ENCODE results near the gene ZNF230. TPM values are rescaled to one million over a fixed set of nuclear protein-coding genes. Genes with fewer than 3 reads are reported as not detected.

The ZNF230 gene
- total RNA-seq, 1 experiment from 2014 or later, result 1.0 TPM

DNA sequence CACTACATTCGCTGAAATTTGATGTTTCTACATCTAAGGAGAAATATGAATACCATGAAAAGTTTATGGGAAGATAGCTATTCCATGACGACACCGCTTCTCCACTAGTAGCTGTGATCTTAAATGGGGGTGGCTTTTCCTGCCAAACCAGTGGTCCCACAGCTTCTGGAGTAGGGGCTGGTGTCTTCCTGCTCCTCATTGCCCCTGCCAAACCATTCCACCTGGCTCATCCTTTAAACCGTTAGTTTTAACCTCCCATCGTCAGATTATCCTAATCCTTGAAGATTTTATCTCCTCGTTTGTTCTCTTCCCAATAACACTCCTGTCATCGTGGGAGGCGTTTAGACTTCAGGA, 568 bp upstream of the ZNF230 start:
- Histone ChIP-seq H3K4me2 (ENCODE audit: low read length) (peak overlapping the region; percentile 86), H3K9me3 (ENCODE audit: low read length) (no peaks in the 10 kb centered on the region), H3K9me2 (replicated peaks; ENCODE audit: low read length) (no peaks in the 10 kb centered on the region), H3K79me2 (ENCODE audit: low read length) (peaks cover 6% of the 10 kb centered on the region), H3F3A (ENCODE audit: low read length, unreplicated experiment) (no peaks in the 10 kb centered on the region), H4K20me1 (ENCODE audit: low read length) (no peaks in the 10 kb centered on the region), H3K9ac (ENCODE audit: low read length) (peak overlapping the region; percentile 62), H3K27ac (ENCODE audit: low read length) (no peak overlapping the region), H3K4me1 (ENCODE audit: insufficient read depth, low read length) (no peaks in the 10 kb centered on the region), H3K36me3 (ENCODE audit: low read depth, low read length) (peaks cover 11% of the 10 kb centered on the region; the same call in 1 of the 2 replicates), H3K27me3 (ENCODE audit: low read length) (no peaks in the 10 kb centered on the region), H3K4me3 (ENCODE audit: low read length) (peak overlapping the region; percentile 81), H2AFZ (ENCODE audit: low read length) (peak overlapping the region; percentile 99)
- BruUV-seq (replicated peaks), result TSS peak; percentile 94
- DNase-seq (no peak), ATAC-seq (no peak)
- TF ChIP-seq, protein P1, sequence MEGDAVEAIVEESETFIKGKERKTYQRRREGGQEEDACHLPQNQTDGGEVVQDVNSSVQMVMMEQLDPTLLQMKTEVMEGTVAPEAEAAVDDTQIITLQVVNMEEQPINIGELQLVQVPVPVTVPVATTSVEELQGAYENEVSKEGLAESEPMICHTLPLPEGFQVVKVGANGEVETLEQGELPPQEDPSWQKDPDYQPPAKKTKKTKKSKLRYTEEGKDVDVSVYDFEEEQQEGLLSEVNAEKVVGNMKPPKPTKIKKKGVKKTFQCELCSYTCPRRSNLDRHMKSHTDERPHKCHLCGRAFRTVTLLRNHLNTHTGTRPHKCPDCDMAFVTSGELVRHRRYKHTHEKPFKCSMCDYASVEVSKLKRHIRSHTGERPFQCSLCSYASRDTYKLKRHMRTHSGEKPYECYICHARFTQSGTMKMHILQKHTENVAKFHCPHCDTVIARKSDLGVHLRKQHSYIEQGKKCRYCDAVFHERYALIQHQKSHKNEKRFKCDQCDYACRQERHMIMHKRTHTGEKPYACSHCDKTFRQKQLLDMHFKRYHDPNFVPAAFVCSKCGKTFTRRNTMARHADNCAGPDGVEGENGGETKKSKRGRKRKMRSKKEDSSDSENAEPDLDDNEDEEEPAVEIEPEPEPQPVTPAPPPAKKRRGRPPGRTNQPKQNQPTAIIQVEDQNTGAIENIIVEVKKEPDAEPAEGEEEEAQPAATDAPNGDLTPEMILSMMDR (conservative IDR thresholded peaks at IDR 0.05; ENCODE audit: low read depth, low read length), result no peak
- no peak for TF ChIP-seq EZH2phosphoT487 (IDR thresholded peaks at IDR 0.05; ENCODE audit: borderline replicate concordance, low read length)
- TF ChIP-seq EZH2 (IDR thresholded peaks at IDR 0.05; ENCODE audit: low read length, unreplicated experiment), result no peak
- intact Hi-C loops (cut with micrococcal nuclease), result loop anchor here (1.0 to 2.0 kb wide), 4 partner anchors 17 to 111 kb away; partner anchors contain the start of genes ZNF155, ZNF224, ZNF225 and ZNF284
- CTCF ChIA-PET, result no interaction called here
- POLR2A ChIA-PET (ENCODE audit: unreplicated experiment), result no interaction called here

DNA sequence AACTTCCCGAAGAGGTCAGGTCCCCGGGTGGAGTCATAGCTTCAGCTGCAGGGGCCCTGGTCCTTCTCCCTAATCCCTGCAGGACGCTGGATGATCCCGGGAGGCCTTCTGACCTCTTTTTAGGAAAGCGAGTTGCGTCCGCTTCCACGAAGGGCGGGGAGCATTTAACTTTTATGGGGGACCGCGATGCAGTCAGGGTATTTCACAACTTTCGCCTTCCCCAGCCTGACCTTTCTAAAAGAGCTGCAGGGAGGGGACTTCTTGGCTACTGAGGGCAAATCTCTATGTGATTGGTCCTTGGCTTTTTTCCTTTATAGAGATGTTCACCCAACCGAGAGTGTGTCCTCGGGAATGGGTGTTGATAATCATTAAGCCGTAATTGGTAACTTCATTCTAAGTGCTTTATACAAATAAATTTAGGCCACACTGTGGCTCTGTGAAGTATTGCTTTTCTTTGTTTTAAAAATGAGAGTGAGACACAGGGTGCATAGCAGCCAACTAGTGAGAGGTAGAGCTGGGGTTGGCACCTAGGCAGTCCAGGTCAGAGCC, 778 bp downstream of the ZNF230 start:
- Histone ChIP-seq H3K27me3 (ENCODE audit: low read length) (no peaks in the 10 kb centered on the region), H3K79me2 (ENCODE audit: low read length) (peaks cover 6% of the 10 kb centered on the region), H3K9ac (ENCODE audit: low read length) (peak overlapping the region; percentile 62), H4K20me1 (ENCODE audit: low read length) (no peaks in the 10 kb centered on the region), H3K27ac (ENCODE audit: low read length) (no peak overlapping the region), H3K4me1 (ENCODE audit: insufficient read depth, low read length) (no peaks in the 10 kb centered on the region), H2AFZ (ENCODE audit: low read length) (peak overlapping the region; percentile 99), H3K9me2 (replicated peaks; ENCODE audit: low read length) (no peaks in the 10 kb centered on the region), H3K4me3 (ENCODE audit: low read length) (peak overlapping the region; percentile 81), H3K4me2 (ENCODE audit: low read length) (peak overlapping the region; percentile 86), H3F3A (ENCODE audit: low read length, unreplicated experiment) (no peaks in the 10 kb centered on the region), H3K36me3 (ENCODE audit: low read depth, low read length) (peaks cover 24% of the 10 kb centered on the region), H3K9me3 (ENCODE audit: low read length) (no peaks in the 10 kb centered on the region)
- no peak for TF ChIP-seq EZH2phosphoT487 (IDR thresholded peaks at IDR 0.05; ENCODE audit: borderline replicate concordance, low read length)
- TF ChIP-seq, protein P1 (conservative IDR thresholded peaks at IDR 0.05; ENCODE audit: low read depth, low read length), result no peak
- no peak for TF ChIP-seq EZH2 (IDR thresholded peaks at IDR 0.05; ENCODE audit: low read length, unreplicated experiment)
- POLR2A ChIA-PET (ENCODE audit: unreplicated experiment), result no interaction called here
- DNase-seq, result no peak
- BruUV-seq (replicated peaks), result no TSS peak
- CTCF ChIA-PET, result interaction anchor here (0.6 to 1.0 kb wide), 3 partner anchors 92 to 953 kb away, joined by 3 to 4 read pairs (median 3); no protein-coding TSS in a partner anchor
- peak; percentile 26 for ATAC-seq
- intact Hi-C loops (cut with micrococcal nuclease), result loop anchor here (2.0 kb wide), 2 partner anchors 19 to 69 kb away; partner anchors contain the start of genes ZNF155 and ZNF284

DNA sequence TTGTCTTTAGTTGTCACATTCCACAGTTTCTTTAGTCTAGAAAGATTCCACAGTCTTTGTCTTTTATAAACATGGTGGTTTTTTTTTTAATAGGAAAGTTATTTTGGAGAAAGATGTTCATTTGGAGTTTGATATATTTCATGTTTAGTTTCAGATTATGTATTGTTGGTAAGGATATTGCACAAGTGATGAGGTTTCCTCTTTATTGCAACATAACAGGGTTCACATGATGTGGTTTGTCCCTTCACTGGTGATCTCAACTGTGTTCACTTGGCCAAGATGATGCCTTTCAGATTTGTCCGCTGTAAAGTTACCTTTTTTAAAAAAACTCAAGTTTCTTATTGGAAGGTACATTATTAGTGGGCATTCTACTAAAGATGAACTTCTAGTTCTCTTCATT, 3.2 kb downstream of the ZNF230 start:
- H3K9ac ChIP-seq (ENCODE audit: low read length), result no peak overlapping the region
- no peaks in the 10 kb centered on the region for H3F3A ChIP-seq (ENCODE audit: low read length, unreplicated experiment)
- peaks cover 17% of the 10 kb centered on the region; the same call in 1 of the 2 replicates for H3K9me3 ChIP-seq (ENCODE audit: low read length)
- no peaks in the 10 kb centered on the region for H3K27me3 ChIP-seq (ENCODE audit: low read length)
- ChIA-PET POLR2A (ENCODE audit: unreplicated experiment) (no interaction called here), CTCF (no interaction called here)
- no peaks in the 10 kb centered on the region for H3K4me1 ChIP-seq (ENCODE audit: insufficient read depth, low read length)
- no peak for DNase-seq
- no peaks in the 10 kb centered on the region for H3K9me2 ChIP-seq (replicated peaks; ENCODE audit: low read length)
- BruUV-seq (replicated peaks), result no TSS peak
- TF ChIP-seq EZH2phosphoT487 (IDR thresholded peaks at IDR 0.05; ENCODE audit: borderline replicate concordance, low read length) (no peak), EZH2 (IDR thresholded peaks at IDR 0.05; ENCODE audit: low read length, unreplicated experiment) (no peak)
- TF ChIP-seq, protein P1 (conservative IDR thresholded peaks at IDR 0.05; ENCODE audit: low read depth, low read length), result no peak
- no peak overlapping the region for H3K27ac ChIP-seq (ENCODE audit: low read length)
- ATAC-seq, result no peak
- H2AFZ ChIP-seq (ENCODE audit: low read length), result no peak overlapping the region
- no peak overlapping the region for H3K4me2 ChIP-seq (ENCODE audit: low read length)
- no peak overlapping the region for H3K4me3 ChIP-seq (ENCODE audit: low read length)
- intact Hi-C loops (cut with micrococcal nuclease), result no loop called here
- H3K79me2 ChIP-seq (ENCODE audit: low read length), result peaks cover 6% of the 10 kb centered on the region
- H4K20me1 ChIP-seq (ENCODE audit: low read length), result no peaks in the 10 kb centered on the region
- H3K36me3 ChIP-seq (ENCODE audit: low read depth, low read length), result peaks cover 49% of the 10 kb centered on the region

Data from PC-3 (cell line).